ENCODE measurements around the gene RAE1. TPM values are rescaled to one million over a fixed set of nuclear protein-coding genes. Genes with fewer than 3 reads are reported as not detected.

Gene RAE1
- total and polyA plus RNA-seq, 2 donors (not counting 1 experiment from before 2014, with no cell fraction given), result 27.2 to 39.4 TPM

DNA sequence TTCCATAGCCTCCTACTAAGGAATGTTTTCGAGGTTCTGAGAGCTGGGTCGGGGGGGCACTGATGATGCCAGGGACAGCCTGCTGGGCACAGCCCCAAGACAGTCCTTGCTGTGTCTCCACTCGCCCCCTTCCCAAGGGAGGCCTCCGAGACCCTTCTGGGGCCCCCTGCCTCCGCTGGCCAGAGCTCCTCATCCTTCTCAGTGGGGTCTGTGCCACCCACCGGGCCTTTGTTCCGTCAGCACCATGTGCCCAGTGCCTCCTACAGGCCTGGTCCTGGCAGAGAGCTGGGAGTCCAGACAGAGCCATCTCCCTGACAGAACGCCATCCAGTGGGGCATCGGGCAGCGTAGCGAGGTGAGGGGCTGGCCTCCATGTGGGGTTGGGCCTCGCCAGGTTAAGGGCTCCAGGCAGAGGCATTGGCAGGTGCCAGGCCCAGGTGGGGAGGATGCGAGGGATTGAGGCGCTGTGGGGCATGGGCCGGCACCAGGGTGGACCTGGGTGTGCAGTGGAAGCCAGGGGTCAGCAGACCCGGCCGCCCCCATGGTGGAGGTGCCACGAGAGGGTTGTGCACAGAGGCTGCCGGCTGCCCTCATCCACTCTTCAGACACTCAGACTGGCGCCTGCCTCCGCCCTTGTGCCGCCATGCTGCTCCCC, 53.5 kb downstream of the RAE1 start:
- DNase-seq (ENCODE audit: low read depth in 2 of 2), result no peak
- Histone ChIP-seq H3K4me1 (ENCODE audit: control insufficient read depth, extremely low read depth, insufficient read depth, low read length) (no peaks in the 10 kb centered on the region), H3K27ac (ENCODE audit: insufficient read depth, low read length) (no peak overlapping the region), H3K4me3 (replicated peaks in 1 of 4; ENCODE audit: control extremely low read depth in 1 of 4, insufficient read depth in 1 of 4, low read depth in 3 of 4, low read length in 4 of 4) (no peak overlapping the region), H3K9me3 (ENCODE audit: control insufficient read depth, insufficient read depth, low read depth, low read length) (no peaks in the 10 kb centered on the region), H2AFZ (ENCODE audit: low read length) (no peak overlapping the region), H3K79me2 (ENCODE audit: control insufficient read depth, insufficient read depth, low read length) (no peaks in the 10 kb centered on the region), H3K4me2 (ENCODE audit: extremely low read depth, insufficient read depth, low read length) (no peak overlapping the region), H3K27me3 (ENCODE audit: control insufficient read depth, insufficient read depth, low read length) (no peaks in the 10 kb centered on the region), H3K36me3 (ENCODE audit: control insufficient read depth, insufficient read depth, low read length) (peaks cover 9% of the 10 kb centered on the region), H4K20me1 (ENCODE audit: control insufficient read depth, extremely low read depth, insufficient read depth, low read length) (no peaks in the 10 kb centered on the region), H3K9ac (ENCODE audit: insufficient read depth, low read length) (no peak overlapping the region)
- TF ChIP-seq EZH2 (IDR thresholded peaks at IDR 0.05; ENCODE audit: low read length, missing control alignments), result no peak
- TF ChIP-seq, protein P1, sequence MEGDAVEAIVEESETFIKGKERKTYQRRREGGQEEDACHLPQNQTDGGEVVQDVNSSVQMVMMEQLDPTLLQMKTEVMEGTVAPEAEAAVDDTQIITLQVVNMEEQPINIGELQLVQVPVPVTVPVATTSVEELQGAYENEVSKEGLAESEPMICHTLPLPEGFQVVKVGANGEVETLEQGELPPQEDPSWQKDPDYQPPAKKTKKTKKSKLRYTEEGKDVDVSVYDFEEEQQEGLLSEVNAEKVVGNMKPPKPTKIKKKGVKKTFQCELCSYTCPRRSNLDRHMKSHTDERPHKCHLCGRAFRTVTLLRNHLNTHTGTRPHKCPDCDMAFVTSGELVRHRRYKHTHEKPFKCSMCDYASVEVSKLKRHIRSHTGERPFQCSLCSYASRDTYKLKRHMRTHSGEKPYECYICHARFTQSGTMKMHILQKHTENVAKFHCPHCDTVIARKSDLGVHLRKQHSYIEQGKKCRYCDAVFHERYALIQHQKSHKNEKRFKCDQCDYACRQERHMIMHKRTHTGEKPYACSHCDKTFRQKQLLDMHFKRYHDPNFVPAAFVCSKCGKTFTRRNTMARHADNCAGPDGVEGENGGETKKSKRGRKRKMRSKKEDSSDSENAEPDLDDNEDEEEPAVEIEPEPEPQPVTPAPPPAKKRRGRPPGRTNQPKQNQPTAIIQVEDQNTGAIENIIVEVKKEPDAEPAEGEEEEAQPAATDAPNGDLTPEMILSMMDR (conservative IDR thresholded peaks at IDR 0.05 in 1 of 2, IDR thresholded peaks at IDR 0.05 in 1 of 2; ENCODE audit: low read depth in 1 of 2, low read length in 2 of 2), result no peak

DNA sequence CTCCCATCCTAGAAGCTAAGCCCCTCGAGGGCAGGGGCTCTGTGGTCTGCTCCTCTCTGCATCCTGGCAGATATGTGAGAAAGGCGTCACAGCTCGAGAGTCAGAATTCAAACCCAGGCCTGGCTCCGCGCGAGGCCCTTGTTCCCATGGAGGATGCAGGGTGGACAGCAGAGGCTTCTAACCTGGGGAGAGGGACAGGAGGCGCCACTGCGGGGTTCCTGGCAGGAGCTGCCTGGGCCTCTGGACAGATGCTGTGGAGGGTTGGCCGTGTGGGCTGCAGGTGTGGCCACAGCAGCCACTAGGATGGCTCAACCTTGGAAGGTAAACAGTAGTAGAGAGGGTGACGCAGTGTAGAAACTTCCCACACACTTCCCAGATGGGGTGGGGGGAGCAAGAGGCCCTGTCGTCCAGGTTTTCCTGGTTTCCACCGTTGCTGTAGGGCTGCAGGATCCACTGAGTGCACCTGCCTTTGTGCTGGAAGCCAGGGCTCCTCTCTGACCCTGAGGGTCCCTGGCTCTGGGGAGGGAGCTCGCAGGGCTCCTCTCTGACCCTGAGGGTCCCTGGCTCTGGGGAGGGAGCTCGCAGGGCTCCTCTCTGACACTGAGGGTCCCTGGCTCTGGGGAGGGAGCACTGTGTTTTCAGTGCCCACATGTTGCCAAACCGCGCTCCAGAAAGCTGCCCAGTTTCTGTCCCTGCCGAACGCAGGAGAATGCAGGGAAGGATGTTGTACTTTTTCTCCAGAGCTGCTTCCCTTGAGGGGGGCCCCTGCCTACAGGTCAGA, 54.4 kb downstream of the RAE1 start:
- Histone ChIP-seq H3K9ac (ENCODE audit: insufficient read depth, low read length) (no peak overlapping the region), H3K79me2 (ENCODE audit: control insufficient read depth, insufficient read depth, low read length) (no peaks in the 10 kb centered on the region), H3K27ac (ENCODE audit: insufficient read depth, low read length) (no peak overlapping the region), H3K9me3 (ENCODE audit: control insufficient read depth, insufficient read depth, low read depth, low read length) (no peaks in the 10 kb centered on the region), H4K20me1 (ENCODE audit: control insufficient read depth, extremely low read depth, insufficient read depth, low read length) (no peaks in the 10 kb centered on the region), H3K4me1 (ENCODE audit: control insufficient read depth, extremely low read depth, insufficient read depth, low read length) (no peaks in the 10 kb centered on the region), H3K27me3 (ENCODE audit: control insufficient read depth, insufficient read depth, low read length) (no peaks in the 10 kb centered on the region), H3K36me3 (ENCODE audit: control insufficient read depth, insufficient read depth, low read length) (peaks cover 6% of the 10 kb centered on the region), H3K4me2 (ENCODE audit: extremely low read depth, insufficient read depth, low read length) (no peak overlapping the region), H2AFZ (ENCODE audit: low read length) (no peak overlapping the region), H3K4me3 (replicated peaks in 1 of 4; ENCODE audit: control extremely low read depth in 1 of 4, insufficient read depth in 1 of 4, low read depth in 3 of 4, low read length in 4 of 4) (no peak overlapping the region)
- no peak for DNase-seq (ENCODE audit: low read depth in 2 of 2)
- TF ChIP-seq EZH2 (IDR thresholded peaks at IDR 0.05; ENCODE audit: low read length, missing control alignments), result no peak
- TF ChIP-seq, protein P1 (conservative IDR thresholded peaks at IDR 0.05 in 1 of 2, IDR thresholded peaks at IDR 0.05 in 1 of 2; ENCODE audit: low read depth in 1 of 2, low read length in 2 of 2), result no peak

DNA sequence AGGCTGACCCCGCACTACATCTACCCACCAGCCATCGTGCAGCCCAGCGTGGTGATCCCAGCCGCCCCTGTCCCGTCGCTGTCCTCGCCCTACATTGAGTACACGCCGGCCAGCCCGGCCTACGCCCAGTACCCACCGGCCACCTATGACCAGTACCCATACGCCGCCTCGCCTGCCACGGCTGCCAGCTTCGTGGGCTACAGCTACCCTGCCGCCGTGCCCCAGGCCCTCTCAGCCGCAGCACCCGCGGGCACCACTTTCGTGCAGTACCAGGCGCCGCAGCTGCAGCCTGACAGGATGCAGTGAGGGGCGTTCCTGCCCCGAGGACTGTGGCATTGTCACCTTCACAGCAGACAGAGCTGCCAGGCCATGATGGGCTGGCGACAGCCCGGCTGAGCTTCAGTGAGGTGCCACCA, 56.5 kb downstream of the RAE1 start:
- Histone ChIP-seq H3K27ac (ENCODE audit: insufficient read depth, low read length) (no peak overlapping the region), H2AFZ (ENCODE audit: low read length) (no peak overlapping the region), H3K36me3 (ENCODE audit: control insufficient read depth, insufficient read depth, low read length) (peaks cover 6% of the 10 kb centered on the region), H3K79me2 (ENCODE audit: control insufficient read depth, insufficient read depth, low read length) (no peaks in the 10 kb centered on the region), H3K9me3 (ENCODE audit: control insufficient read depth, insufficient read depth, low read depth, low read length) (no peaks in the 10 kb centered on the region), H3K4me2 (ENCODE audit: extremely low read depth, insufficient read depth, low read length) (no peak overlapping the region), H3K4me1 (ENCODE audit: control insufficient read depth, extremely low read depth, insufficient read depth, low read length) (no peaks in the 10 kb centered on the region), H3K27me3 (ENCODE audit: control insufficient read depth, insufficient read depth, low read length) (no peaks in the 10 kb centered on the region), H3K4me3 (replicated peaks in 1 of 4; ENCODE audit: control extremely low read depth in 1 of 4, insufficient read depth in 1 of 4, low read depth in 3 of 4, low read length in 4 of 4) (no peak overlapping the region), H3K9ac (ENCODE audit: insufficient read depth, low read length) (no peak overlapping the region), H4K20me1 (ENCODE audit: control insufficient read depth, extremely low read depth, insufficient read depth, low read length) (no peaks in the 10 kb centered on the region)
- TF ChIP-seq, protein P1 (conservative IDR thresholded peaks at IDR 0.05 in 1 of 2, IDR thresholded peaks at IDR 0.05 in 1 of 2; ENCODE audit: low read depth in 1 of 2, low read length in 2 of 2), result no peak
- TF ChIP-seq EZH2 (IDR thresholded peaks at IDR 0.05; ENCODE audit: low read length, missing control alignments), result no peak
- DNase-seq (ENCODE audit: low read depth in 2 of 2), result no peak

Data from fibroblast of lung (primary cell).